Retinal pigment epithelial cell (primary cell): Measurements from ENCODE around the gene TTC39C.

ENCODE experiments used
- DNase-seq: peaks from one replicate; pipeline ENCODE4 v3.0.0-alpha.2; 2010; ENCODE audit warnings: low read depth
- H3K4me3 ChIP-seq: 2 replicates; pipeline ENCODE4 v1.5.1; 2011; ENCODE audit warnings: mild to moderate bottlenecking, low read length, control low read depth, moderate library complexity
- CTCF ChIP-seq: conservative IDR thresholded peaks from 2 replicates; pipeline ENCODE4 v1.5.1; 2011; ENCODE audit warnings: low read depth, low read length, control low read depth, inconsistent platforms

Gene TTC39C

GRCh38 chr18:24127735-24128134, 113.2 kb downstream of the TTC39C start:
- DNase-seq = no peak
- no peak for TF ChIP-seq CTCF
- no peak overlapping the region for H3K4me3 ChIP-seq

- no peak for DNase-seq
- no peak overlapping the region for H3K4me3 ChIP-seq
- TF ChIP-seq CTCF = no peak
Measured at GRCh38 chr18:24128700-24129099, 114.1 kb downstream of the TTC39C start.

GRCh38 chr18:24130494-24130893, 115.9 kb downstream of the TTC39C start:
- no peak for TF ChIP-seq CTCF
- no peak overlapping the region for H3K4me3 ChIP-seq
- DNase-seq = no peak

- DNase-seq = no peak
- H3K4me3 ChIP-seq = no peak overlapping the region
- no peak for TF ChIP-seq CTCF
Measured at GRCh38 chr18:24136967-24137373, 122.4 kb downstream of the TTC39C start.

- no peak for TF ChIP-seq CTCF
- peak overlapping the region; percentile 74 for H3K4me3 ChIP-seq
- DNase-seq = no peak
Measured at GRCh38 chr18:24138409-24138788, 123.8 kb downstream of the TTC39C start.

GRCh38 chr18:24138789-24139616, 124.4 kb downstream of the TTC39C start, which contains the start of gene CABYR:
Gene CABYR (plus strand): TSS chr18:24139062. CDS start chr18:24143115, 4,053 bp downstream.
- no peak for TF ChIP-seq CTCF
- H3K4me3 ChIP-seq = peak within 1 kb of the TSS; percentile 74
- DNase-seq = peak; percentile 79

GRCh38 chr18:24140697-24141096, 126.1 kb downstream of the TTC39C start:
- DNase-seq = no peak
- TF ChIP-seq CTCF = no peak
- no peak overlapping the region for H3K4me3 ChIP-seq
